Sigmoid colon (tissue), 7 donors: ENCODE data around the gene RFX4. TPM values are rescaled to one million over a fixed set of nuclear protein-coding genes. Genes with fewer than 3 reads are reported as not detected.

Source experiments
- DNase-seq: peaks from one replicate; pipeline ENCODE4 v3.0.0-alpha.2; 2019
- H3K27ac ChIP-seq, 4 donors: fragments of 200-600 bp; sonication (generic); one replicate each; pipeline ENCODE4 v1.5.1; 2016 to 2019; ENCODE audit warnings: mild to moderate bottlenecking in 1 of 4
- H3K27me3 ChIP-seq, 3 donors: fragments of 200-600 bp; sonication (generic); one replicate each; pipeline ENCODE4 v1.5.1; 2019; ENCODE audit warnings: mild to moderate bottlenecking in 1 of 3
- H3K36me3 ChIP-seq, 4 donors: fragments of 200-600 bp; sonication (generic); one replicate each; pipeline ENCODE4 v1.5.1; 2016 to 2019
- H3K4me1 ChIP-seq, 4 donors: fragments of 200-600 bp; sonication (generic); one replicate each; pipeline ENCODE4 v1.5.1; 2017 to 2019
- H3K4me3 ChIP-seq, 4 donors: fragments of 200-600 bp; sonication (generic); one replicate each; pipeline ENCODE4 v1.5.1; 2017 to 2019; ENCODE audit warnings: mild to moderate bottlenecking in 2 of 4, moderate library complexity in 1 of 4
- H3K9me3 ChIP-seq, 4 donors: fragments of 200-600 bp in 3 of 4; sonication (generic) in 3 of 4; one replicate each; pipeline versions ENCODE4 v1.5.1 to v1.6.1; 2013 to 2019
- EP300 ChIP-seq, 4 donors: sonication (generic); formaldehyde crosslinking; IDR thresholded peaks; one replicate each; pipeline ENCODE4 v1.6.1; 2017; ENCODE audit warnings: antibody characterized with exemption in 4 of 4
- POLR2A ChIP-seq, 2 donors: fragments of 450-650 bp; IDR thresholded peaks; one replicate each; pipeline ENCODE4 v1.6.1; 2016; ENCODE audit warnings: antibody characterized with exemption in 2 of 2, mild to moderate bottlenecking in 2 of 2, moderate library complexity in 2 of 2
- POLR2AphosphoS5 ChIP-seq, 4 donors: sonication (generic); formaldehyde crosslinking; IDR thresholded peaks; one replicate each; pipeline ENCODE4 v1.6.1; 2017; ENCODE audit warnings: antibody characterized with exemption in 4 of 4
- WGBS, 2 donors: extraction: QIAGEN DNeasy Blood & Tissue Kit; methylation state at CpG; one replicate each; pipeline ENCODE4 v1.1.7; 2013; 5-methylcytosine and 5-hydroxymethylcytosine counted together
- intact Hi-C: fragments of 100-400 bp; cut with DNase I; formaldehyde crosslinking; loops from one replicate; pipeline ENCODE4 v1.15.1; 2023
- polyA plus RNA-seq, 3 donors: library from polyadenylated mRNA; stranded (reverse); fragments of 200-250 nt; gene quantifications; one replicate each; pipeline ENCODE4 v1.2.3, GENCODE V29; 2013
- total RNA-seq, 4 donors: library from RNA; depleted of rRNA; stranded (reverse); fragments of >200 nt; gene quantifications; one replicate each; pipeline ENCODE4 v1.1.0, GENCODE V29; 2016
- TF ChIP-seq, protein P1 (sequence below), 4 experiments: fragments of 450-650 bp in 3 of 4; fragments of 200-600 bp in 1 of 4; IDR thresholded peaks; one replicate each; pipeline ENCODE4 v1.5.1; 2016 to 2019; ENCODE audit warnings: antibody characterized with exemption in 4 of 4, mild to moderate bottlenecking in 3 of 4, moderate library complexity in 2 of 4
- donor health status: healthy with polysubstance abuse.
- donor health status: Bipolar disorder and iron deficiency.
- donor health status: healthy.

The RFX4 gene
- total and polyA plus RNA-seq, 7 donors = 0.01 TPM; not detected in 6

DNA sequence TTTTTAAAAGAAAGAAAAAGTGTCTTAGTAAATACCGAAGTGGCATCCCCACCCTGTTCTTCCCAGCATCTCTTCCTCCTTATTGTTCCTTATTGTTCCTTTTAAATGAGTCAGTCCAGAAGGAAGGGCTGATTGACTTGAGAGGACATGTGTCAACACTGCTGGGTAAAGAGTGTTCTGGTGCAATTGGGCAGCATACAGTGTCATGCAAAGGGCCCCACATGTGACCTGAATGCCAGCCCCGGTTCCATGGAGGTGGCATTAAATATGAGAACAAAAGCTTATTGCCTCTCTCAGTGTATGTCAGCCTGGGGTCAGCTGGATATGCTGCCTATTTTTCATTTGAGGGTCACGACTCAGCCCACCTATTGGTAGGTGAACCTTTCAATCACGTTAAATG lies 132.8 kb downstream of the RFX4 start:
- TF ChIP-seq POLR2A (IDR thresholded peaks at IDR 0.05) = no peak
- no peak for TF ChIP-seq POLR2AphosphoS5 (IDR thresholded peaks at IDR 0.05)
- TF ChIP-seq EP300 (IDR thresholded peaks at IDR 0.05) = no peak
- TF ChIP-seq, protein P1, sequence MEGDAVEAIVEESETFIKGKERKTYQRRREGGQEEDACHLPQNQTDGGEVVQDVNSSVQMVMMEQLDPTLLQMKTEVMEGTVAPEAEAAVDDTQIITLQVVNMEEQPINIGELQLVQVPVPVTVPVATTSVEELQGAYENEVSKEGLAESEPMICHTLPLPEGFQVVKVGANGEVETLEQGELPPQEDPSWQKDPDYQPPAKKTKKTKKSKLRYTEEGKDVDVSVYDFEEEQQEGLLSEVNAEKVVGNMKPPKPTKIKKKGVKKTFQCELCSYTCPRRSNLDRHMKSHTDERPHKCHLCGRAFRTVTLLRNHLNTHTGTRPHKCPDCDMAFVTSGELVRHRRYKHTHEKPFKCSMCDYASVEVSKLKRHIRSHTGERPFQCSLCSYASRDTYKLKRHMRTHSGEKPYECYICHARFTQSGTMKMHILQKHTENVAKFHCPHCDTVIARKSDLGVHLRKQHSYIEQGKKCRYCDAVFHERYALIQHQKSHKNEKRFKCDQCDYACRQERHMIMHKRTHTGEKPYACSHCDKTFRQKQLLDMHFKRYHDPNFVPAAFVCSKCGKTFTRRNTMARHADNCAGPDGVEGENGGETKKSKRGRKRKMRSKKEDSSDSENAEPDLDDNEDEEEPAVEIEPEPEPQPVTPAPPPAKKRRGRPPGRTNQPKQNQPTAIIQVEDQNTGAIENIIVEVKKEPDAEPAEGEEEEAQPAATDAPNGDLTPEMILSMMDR (IDR thresholded peaks at IDR 0.05) = no peak
- no peaks in the 10 kb centered on the region for H3K4me1 ChIP-seq
- DNase-seq = no peak
- no peak overlapping the region for H3K4me3 ChIP-seq
- no peaks in the 10 kb centered on the region for H3K9me3 ChIP-seq
- 61 to 84% methylated on average over 4 of the region's 4 CpGs for WGBS, 2 donors
- H3K27ac ChIP-seq = no peak overlapping the region
- H3K27me3 ChIP-seq = no peaks in the 10 kb centered on the region
- intact Hi-C loops = no loop called here
- H3K36me3 ChIP-seq = no peaks in the 10 kb centered on the region

DNA sequence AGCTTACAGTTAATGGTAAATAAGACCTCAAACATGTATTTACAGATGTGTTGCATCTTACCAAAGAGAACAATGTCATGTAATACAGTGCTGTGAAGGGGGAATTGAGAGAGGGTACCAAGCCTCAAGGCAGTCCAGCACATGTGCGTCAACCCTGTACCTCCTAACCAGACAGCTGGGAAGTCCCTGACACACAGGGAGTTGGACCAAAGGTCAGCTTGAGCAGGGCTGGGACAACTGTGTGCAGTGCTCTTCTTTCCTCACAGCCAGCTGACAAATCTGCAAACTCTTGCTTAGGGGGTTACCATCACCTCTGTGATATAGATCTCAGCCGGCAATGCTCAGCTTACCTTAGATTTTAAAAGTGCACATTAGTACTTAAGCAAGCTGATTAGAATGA lies 134.9 kb downstream of the RFX4 start:
- H3K4me3 ChIP-seq = no peak overlapping the region
- H3K9me3 ChIP-seq = no peaks in the 10 kb centered on the region
- DNase-seq = no peak
- intact Hi-C loops = no loop called here
- H3K4me1 ChIP-seq = no peaks in the 10 kb centered on the region
- no peak overlapping the region for H3K27ac ChIP-seq
- H3K27me3 ChIP-seq = no peaks in the 10 kb centered on the region
- TF ChIP-seq POLR2AphosphoS5 (IDR thresholded peaks at IDR 0.05) (no peak), POLR2A (IDR thresholded peaks at IDR 0.05) (no peak)
- 69 to 88% methylated on average over 2 of the region's 2 CpGs for WGBS, 2 donors
- no peaks in the 10 kb centered on the region for H3K36me3 ChIP-seq

DNA sequence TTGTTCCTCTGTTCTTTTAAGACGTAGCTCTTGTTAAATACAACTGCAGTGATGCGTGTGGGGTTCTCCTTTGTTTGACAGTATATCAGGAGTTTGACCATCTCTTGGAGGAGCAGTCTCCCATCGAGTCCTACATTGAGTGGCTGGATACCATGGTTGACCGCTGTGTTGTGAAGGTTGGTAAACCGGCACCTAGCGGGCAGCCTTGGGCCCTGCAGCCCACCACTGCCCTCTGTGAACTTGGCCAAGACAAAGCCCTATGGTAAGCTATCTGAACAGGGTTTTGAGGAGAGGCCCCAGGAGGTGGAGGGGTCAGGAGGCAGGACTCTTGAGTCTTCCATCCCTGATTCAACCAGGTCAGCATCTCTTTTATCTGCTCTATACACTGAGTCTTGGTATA lies 137.1 kb downstream of the RFX4 start:
- H3K36me3 ChIP-seq = no peaks in the 10 kb centered on the region
- no peaks in the 10 kb centered on the region for H3K27me3 ChIP-seq
- no peaks in the 10 kb centered on the region for H3K4me1 ChIP-seq
- no peak overlapping the region for H3K4me3 ChIP-seq
- intact Hi-C loops = no loop called here
- no peak for DNase-seq
- H3K9me3 ChIP-seq = no peaks in the 10 kb centered on the region
- TF ChIP-seq EP300 (IDR thresholded peaks at IDR 0.05) = no peak
- TF ChIP-seq, protein P1 (IDR thresholded peaks at IDR 0.05) = no peak
- no peak for TF ChIP-seq POLR2A (IDR thresholded peaks at IDR 0.05)
- no peak for TF ChIP-seq POLR2AphosphoS5 (IDR thresholded peaks at IDR 0.05)
- H3K27ac ChIP-seq = no peak overlapping the region
- 97% methylated on average over 6 of the region's 6 CpGs for WGBS, 2 donors

DNA sequence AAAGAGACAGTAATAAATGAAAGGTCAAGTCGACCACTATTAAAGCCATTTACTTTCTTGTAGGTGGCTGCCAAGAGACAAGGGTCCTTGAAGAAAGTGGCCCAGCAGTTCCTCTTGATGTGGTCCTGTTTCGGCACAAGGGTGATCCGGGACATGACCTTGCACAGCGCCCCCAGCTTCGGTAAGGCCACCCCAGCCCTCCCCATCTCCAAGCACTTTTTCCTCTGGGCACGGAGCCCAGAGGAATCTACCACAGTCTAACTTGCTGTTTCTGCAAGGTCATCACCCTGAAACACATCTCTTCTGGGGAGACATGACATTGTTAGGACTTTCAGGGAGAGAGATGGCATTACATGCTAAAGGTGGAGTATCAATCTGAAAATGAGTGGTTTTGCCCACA lies 137.9 kb downstream of the RFX4 start:
- no peak overlapping the region for H3K27ac ChIP-seq
- H3K36me3 ChIP-seq = no peaks in the 10 kb centered on the region
- TF ChIP-seq POLR2A (IDR thresholded peaks at IDR 0.05) = no peak
- TF ChIP-seq, protein P1 (IDR thresholded peaks at IDR 0.05) = no peak
- no peak for TF ChIP-seq EP300 (IDR thresholded peaks at IDR 0.05)
- no peak for TF ChIP-seq POLR2AphosphoS5 (IDR thresholded peaks at IDR 0.05)
- no peak for DNase-seq
- no peaks in the 10 kb centered on the region for H3K27me3 ChIP-seq
- intact Hi-C loops = no loop called here
- H3K4me3 ChIP-seq = no peak overlapping the region
- 85 to 89% methylated on average over 6 of the region's 6 CpGs for WGBS, 2 donors
- H3K9me3 ChIP-seq = no peaks in the 10 kb centered on the region
- H3K4me1 ChIP-seq = no peaks in the 10 kb centered on the region

DNA sequence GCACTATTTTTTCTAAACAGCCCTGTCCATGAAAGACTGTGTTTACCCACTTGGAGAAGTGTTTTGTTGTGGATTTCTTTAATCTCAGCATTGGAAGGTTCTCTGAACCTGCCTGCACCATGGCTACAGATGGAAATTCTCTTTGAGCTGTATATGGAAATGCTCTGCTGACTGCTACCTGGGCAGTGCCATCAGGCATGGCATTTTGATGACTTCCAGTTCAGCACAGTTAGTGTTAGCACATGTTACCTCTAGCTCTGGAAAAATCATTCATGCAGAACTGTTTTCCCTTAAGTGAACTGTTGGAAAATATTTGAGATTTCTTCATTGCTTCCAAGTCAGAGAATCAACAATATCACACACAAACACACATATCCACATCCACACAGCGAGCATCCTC lies 139.1 kb downstream of the RFX4 start:
- Histone ChIP-seq H3K9me3 (no peaks in the 10 kb centered on the region), H3K4me3 (no peak overlapping the region), H3K27me3 (no peaks in the 10 kb centered on the region), H3K36me3 (no peaks in the 10 kb centered on the region), H3K27ac (no peak overlapping the region), H3K4me1 (no peaks in the 10 kb centered on the region)
- no peak for DNase-seq
- 93 to 94% methylated on average over 1 of the region's 1 CpG for WGBS, 2 donors
- intact Hi-C loops = no loop called here
- TF ChIP-seq POLR2AphosphoS5 (IDR thresholded peaks at IDR 0.05) (no peak), EP300 (IDR thresholded peaks at IDR 0.05) (no peak)

DNA sequence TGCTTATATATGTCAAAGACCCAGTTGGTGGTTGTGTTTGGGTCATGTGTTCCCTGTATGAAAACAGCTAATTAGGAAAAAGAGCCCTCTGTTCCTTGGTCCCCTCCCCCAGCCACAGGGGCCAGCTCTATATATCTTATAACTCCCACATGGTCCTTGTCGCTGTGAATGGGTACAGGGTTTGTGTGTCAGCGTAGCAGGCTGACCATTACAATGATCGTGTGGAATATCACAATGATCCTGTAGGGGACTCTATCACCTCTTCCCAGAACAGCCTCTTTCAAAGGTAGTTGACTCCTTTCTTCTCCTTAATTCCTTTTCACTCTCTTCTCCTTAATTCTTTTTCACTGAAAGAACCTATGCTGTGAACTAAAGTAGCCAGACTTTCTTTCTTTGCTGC lies 140.0 kb downstream of the RFX4 start:
- no peak overlapping the region for H3K27ac ChIP-seq
- TF ChIP-seq POLR2A (IDR thresholded peaks at IDR 0.05) = no peak
- TF ChIP-seq, protein P1 (IDR thresholded peaks at IDR 0.05) = no peak
- TF ChIP-seq EP300 (IDR thresholded peaks at IDR 0.05) = no peak
- TF ChIP-seq POLR2AphosphoS5 (IDR thresholded peaks at IDR 0.05) = no peak
- H3K9me3 ChIP-seq = no peaks in the 10 kb centered on the region
- no peaks in the 10 kb centered on the region for H3K36me3 ChIP-seq
- no peaks in the 10 kb centered on the region for H3K27me3 ChIP-seq
- H3K4me1 ChIP-seq = no peaks in the 10 kb centered on the region
- WGBS, 2 donors = 61 to 83% methylated on average over 3 of the region's 3 CpGs
- no peak overlapping the region for H3K4me3 ChIP-seq
- intact Hi-C loops = no loop called here
- no peak for DNase-seq
